ENCODE results near the gene EMX2. TPM values are rescaled to one million over a fixed set of nuclear protein-coding genes. Genes with fewer than 3 reads are reported as not detected.

EMX2 gene
- total RNA-seq, 1 donor from 2014 or later: 3.3 TPM

DNA sequence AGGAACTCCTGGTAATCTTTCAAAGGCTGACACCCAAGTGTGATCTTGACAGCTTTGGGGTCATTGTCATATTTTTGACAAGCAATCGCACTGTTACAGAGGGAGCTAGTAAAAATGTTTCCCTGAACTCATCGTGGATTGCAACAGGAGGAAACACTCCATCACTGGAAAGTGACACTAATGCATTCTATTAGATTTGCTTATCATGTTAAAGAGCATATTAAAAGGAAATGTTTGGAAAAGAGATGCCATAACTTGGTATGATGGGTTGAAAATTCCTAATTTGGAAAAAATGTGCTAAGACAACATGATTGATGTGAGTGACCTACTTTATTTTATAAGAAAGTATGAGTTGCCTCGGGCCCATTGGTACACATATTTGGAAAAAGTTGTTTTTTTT lies 22.7 kb upstream of the EMX2 start:
- intact Hi-C loops (cut with DNase I): no loop called here
- no peak for ATAC-seq
- no peak for DNase-seq (ENCODE audit: low spot score)

DNA sequence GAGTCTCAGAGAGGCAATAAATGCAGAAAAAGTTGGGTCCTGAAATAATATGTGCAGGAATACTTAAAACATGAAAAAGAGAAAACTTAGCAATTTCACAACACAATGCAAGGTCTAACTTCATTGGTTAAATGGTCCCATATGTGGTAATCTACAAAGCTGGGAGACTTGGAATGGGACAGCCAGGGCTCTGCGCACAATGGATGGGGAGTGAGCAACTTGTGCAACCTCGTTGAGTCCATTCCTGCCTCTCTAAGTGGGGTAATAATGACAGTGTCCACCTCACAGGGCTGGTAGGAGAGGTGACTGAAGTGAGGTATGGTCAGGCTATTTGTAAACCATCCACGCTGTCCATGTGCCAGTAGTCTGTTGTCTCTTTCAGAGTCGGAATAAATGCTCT lies 11.8 kb upstream of the EMX2 start:
- DNase-seq (ENCODE audit: low spot score) (no peak), ATAC-seq (no peak)
- intact Hi-C loops (cut with DNase I): no loop called here

DNA sequence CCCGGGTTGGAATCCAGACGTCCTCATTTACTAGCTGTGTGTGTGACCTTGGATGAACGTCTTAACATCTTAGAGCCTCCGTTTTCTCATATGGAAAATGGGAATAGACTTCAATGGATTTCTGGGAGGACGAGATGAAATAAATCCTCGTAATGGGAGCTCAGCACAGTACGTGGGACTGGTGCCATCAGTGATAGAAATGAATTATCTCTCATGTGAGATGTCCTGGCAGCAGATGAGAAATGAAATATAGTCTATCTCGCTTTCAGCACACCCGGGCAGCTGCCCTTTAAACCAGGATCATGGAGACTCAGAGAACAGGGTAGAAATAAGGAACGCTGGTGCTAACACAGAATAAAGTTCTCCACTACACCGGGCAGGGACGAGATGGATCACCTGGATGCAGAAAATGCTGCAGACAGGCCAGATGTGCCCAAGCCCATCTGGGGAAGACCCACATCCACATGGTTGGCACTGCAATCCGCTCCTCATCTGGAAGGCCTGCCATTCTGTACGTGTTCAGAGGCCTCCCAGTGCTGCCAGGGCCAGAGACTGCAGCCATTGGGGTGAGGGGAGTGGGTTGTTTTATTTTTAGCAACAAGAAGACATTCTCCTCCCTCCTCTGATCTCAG lies 11.1 kb upstream of the EMX2 start:
- DNase-seq (ENCODE audit: low spot score) (no peak), ATAC-seq (no peak)
- intact Hi-C loops (cut with DNase I): no loop called here

DNA sequence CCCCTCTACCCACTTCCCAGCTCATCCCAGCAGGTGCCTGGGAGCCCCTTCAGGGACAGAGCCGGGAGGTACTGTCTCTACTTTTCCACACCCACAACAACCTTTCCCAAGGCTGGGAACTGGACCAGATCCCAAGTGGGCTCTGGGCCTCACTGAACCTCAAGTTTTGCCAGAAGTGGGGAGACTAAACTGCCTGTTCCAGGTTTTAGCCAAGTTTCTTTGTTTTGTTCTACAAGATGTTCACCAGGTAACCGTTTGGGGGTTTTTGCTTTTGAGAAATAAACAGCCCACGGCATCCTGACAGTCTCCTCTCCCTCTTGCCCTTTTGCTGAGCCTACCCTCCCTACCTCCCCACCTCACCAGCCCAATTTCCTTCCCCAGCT lies 10.6 kb upstream of the EMX2 start:
- intact Hi-C loops (cut with DNase I): no loop called here
- ATAC-seq: no peak
- DNase-seq (ENCODE audit: low spot score): no peak

DNA sequence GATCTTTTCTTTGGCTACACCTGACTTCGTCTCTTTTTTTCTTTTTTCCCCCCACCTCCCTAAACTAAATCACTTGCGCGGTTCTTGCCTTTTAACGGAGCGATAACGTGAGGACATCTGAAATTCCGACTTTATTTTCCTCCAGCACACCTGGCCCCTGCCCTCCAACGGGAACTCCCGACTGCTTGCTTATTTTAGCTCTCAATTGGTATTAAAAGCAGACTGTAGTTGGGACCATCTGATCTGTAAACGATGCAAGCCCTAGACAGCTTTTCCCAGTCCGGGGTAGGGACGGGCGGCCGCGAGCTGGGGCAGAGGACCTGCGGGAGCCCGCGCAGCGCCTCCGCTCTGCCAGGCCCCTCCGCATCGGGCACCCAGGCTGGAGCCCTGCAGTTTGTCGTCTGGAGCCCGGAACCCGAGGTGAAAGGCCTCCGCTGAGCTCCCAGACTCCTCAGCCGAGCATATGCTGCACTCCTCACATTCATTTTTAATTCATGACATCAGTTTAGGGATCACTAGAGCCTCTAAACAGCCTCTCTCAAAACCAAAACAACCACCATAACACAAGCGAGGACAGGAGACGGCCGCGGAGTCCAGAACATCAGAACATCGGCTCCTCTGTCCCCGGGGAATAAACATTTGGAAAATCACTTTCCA lies 10.0 kb upstream of the EMX2 start:
- intact Hi-C loops (cut with DNase I): no loop called here
- ATAC-seq (no peak), DNase-seq (ENCODE audit: low spot score) (no peak)

DNA sequence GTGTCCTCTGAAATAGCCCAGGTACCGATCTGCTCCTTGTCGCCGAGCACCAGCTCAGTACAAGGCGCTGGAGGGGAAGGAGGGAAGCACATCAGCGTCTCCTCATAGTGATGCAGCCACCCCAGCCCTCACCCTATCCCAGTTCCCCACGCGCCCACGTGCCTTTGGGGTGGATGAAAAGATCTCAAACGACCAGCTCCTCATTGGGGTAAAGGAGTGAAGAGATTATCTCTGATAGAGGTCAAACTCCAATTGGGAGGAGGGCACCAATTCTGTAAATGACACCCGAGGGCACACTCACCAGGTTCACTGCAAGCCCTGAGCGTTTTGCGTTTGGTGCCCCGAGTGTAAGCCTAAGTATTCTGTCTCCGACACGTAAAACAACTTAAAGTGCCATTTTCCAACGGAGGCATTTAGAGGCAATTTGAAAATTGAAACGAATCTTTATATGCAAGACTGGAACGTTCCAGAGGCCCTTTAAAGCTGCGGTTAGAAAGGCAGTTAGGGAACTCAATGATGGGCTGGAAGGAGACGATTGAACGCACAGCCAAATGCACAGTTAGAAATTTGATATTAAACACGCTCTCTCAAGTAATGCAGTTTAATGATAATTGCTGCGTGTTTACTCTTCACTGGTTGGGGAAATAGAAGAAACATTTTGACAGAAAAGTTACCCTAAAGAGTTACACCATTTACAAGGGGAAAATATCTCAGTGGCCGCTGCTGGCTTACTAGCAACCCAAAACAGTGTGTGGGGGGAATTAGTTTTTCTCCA lies 8.9 kb upstream of the EMX2 start:
- intact Hi-C loops (cut with DNase I): no loop called here
- ATAC-seq (no peak), DNase-seq (ENCODE audit: low spot score) (no peak)

DNA sequence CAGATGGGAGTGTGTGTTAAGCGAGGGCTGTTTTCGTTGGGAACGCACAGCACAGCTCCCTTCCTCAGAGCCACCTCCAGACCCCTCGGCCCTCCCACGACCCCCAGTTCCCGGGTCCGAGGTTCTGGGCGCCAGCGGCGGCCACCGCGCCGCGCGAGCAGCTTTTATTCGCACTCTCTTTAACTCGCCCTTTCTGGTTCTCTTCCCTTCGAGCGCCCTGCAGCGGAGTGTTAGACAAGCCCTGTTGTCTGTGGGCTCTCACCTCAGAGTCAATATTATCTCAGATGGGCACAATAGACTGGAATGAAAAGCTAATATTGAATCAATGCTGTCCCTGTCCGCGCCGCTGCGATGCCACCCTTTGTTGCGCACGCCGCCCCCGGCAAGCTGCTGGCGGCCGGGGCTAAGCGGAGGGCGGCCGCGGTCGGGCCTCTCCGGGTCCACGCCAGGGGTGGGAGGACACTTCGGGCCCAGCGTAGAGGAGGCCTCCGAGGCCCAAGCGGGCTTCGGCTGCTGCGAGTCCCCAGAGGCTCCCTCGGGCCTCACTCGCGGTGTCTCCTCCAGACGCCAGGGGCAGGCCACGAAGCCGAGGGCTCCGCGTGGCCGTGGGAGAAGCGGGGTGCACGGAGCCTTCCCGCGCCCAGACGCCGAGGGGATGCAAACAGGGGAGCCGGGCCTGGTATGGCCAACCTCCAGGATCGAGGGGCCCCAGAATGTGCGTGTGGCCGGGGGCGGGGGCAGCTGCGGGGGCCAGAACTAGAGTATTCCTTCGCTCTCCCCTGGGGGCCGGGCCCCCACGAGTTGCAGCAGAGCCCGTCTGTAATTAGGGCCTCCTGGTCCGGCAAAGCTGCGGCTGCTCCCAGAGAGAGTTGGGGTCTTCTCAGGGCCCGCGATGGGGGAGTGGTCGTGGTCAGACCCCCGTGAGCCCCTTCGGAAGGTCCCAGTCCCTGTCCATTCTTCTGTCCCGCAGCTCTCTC lies 7.9 kb upstream of the EMX2 start:
- no peak for DNase-seq (ENCODE audit: low spot score)
- peak; percentile 14 for ATAC-seq
- intact Hi-C loops (cut with DNase I): no loop called here

DNA sequence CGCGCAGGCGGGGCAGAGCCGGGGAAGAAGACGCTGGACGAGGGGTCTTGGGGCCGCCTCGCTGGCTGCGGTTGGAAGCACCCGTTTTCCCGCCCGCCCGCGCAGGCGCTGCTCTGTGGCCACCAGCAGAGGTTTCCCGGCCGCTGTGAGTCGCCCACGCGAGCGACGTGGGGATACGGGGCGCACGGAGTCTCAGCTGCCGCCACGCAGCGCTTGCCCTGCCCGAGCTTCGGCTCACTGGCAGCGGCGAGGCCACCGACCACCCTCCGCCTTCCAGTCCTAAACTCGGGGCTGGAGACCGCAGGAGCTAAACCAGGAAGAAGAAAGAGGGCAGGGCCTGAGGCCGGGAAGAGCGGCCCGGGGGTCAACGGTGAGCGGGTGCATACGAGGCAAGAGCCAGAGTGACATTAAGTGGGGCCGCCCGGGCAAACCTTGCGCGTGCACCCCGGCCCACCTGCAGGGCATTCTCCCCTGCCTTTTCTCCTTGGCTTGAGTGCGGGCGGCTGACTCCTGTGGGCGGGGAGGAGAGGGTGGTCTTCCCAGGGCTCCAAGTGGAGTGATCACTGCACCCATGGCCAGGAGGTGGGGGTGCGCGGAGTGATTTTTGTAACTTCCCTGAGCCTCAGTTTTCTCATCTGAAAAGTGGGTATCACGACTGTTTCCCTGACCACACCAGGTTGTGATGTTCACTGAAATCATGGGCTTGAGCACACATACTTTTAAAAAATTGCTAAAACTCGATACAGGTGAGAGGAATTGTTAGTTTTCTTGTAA lies 7.1 kb upstream of the EMX2 start:
- DNase-seq (ENCODE audit: low spot score): no peak
- ATAC-seq: peak; percentile 28

DNA sequence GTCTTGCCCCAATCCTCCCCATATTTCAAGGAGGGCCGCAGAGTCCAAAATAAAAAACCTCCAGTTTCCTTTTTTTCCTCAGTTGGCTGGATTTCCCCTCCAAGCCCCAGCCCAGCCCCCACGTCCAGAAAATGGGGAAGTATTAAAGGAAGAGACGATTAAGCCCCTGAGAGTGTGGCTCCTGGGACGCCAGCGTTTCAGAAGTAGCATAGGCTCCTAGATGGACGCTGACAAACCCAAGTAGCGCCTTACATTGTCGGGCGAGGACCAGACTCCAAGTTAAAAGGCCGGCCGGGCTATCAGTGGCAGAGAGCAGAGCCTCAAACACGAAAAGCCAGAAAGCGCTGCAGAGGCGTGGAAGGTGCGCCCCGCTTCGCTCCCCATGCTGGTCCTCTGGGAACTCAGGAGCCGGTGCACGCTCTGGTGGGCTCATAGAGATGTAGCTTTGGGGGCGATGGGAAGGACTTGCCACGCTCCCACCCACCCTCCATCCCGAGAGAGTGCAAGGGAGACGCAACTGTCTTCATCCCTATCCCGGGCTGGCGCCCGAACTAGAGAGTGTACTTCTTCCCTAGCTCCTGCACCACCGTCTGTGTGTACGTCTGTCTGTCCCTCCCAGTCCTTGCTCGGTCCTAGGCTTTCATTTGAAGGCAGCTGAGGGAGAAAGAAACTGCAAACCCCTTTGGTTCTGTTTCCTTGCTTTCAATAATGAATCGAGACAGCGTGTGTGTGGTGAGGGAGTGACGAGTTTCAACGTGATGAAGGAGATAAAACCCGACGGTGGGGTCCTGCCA lies 6.3 kb upstream of the EMX2 start:
- DNase-seq (ENCODE audit: low spot score) (no peak), ATAC-seq (no peak)
- intact Hi-C loops (cut with DNase I): no loop called here

More for the DNA sequence above, 7.1 kb upstream of the EMX2 start:
- intact Hi-C loops (cut with DNase I): no loop called here

DNA sequence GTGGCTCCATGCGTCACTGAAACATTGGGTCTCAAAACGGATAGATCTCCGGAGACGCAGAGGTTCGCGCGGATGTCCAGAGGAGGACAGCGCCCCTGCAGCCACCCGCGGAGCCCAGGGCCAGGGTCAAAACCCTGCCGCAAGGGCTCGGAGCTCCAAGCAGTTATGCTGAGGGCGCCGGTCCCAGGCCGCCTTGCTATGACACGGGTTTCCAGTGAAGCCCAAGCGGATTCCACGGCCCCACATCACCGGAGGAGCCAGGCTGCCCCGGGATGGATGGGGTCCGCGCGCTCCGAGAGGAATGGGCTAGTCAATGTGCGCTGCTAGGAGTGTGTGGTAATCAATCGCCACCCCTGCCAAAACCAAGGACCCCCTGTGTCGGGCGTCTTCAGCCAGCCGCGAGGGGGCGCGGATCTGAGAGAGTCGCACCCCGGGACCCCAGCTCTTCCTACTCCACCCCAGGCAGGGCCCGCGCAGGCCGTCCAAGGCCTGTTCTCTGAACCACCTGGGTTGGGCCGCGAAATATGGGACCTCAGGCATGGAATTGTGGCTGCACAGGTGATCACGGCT lies 5.6 kb upstream of the EMX2 start:
- DNase-seq (ENCODE audit: low spot score): no peak
- intact Hi-C loops (cut with DNase I): no loop called here
- ATAC-seq: no peak

DNA sequence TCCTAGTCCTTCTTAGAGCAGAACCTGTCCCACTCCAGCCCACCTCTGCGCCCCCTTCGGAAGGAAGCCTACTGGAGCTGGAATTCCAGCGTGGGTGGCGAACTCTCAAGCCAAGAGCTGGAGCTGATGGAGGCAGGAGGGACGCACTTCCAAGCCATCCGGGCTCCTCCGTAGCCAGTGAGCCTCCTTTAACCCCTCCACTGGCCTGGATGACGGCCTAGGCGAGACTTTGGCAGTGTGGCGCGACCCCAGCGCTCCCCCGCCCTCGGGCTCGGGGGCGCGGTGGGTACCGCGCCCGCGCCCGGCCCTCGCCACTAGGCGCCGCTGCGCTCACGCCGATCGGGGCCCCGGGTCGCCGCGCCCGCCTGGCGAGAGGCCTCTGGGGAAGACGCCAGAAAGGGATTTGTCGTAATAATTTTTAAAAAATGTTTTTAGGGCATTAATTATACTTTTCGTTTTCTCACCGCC lies 5.1 kb upstream of the EMX2 start:
- no peak for DNase-seq (ENCODE audit: low spot score)
- ATAC-seq: no peak

DNA sequence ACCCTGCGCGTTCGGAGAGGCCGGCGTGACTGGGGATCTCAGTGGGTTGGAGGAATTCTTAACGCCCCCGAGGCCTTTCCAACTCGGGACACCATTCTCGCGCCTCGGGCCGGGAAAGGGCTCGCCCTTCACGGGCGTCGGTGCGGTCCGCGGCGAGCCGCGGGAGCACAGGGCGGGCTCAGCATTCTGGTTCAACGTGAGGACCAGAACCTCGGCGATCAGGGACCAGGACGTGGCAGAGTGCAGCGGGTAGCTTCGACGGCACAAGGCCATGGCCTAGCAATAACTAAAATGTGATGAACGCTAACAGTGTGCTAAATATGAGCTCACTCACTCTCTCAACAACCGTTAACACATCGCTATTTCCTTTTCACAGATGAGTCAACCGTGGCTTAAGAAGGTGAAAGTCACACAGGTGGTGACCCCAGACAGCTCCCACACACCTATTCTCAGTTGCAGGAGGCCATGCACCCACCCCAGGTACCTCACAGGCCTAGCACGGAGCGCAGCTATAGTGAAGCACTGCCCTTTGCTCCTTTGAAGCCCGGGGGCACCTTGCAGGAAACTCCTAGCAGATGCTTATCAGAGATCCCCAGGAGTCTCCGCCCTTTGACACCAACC lies 4.5 kb upstream of the EMX2 start:
- no peak for DNase-seq (ENCODE audit: low spot score)
- ATAC-seq: no peak
- intact Hi-C loops (cut with DNase I): no loop called here

More for the DNA sequence above, 5.1 kb upstream of the EMX2 start:
- intact Hi-C loops (cut with DNase I): no loop called here

DNA sequence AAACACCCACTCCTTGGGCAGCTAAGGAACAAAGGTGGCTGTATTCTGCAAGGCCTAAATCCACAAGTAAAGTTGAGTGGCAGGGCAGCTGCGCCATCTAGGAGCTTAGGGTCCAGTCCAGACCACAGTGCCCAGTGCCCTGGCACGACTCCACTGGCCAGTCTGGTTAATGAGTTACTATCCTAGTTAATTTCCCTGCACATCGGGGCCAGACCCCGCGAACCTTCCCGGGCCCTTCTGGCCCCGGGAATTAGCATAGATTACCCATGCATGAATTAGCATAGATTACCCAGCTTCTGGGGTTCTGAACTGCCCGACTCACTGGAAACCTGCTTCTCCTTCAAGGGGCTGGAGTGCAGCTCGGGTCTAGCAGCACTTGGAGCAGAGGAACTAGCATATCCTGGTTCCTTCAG lies 3.2 kb upstream of the EMX2 start:
- DNase-seq (ENCODE audit: low spot score) (no peak), ATAC-seq (no peak)
- intact Hi-C loops (cut with DNase I): no loop called here

DNA sequence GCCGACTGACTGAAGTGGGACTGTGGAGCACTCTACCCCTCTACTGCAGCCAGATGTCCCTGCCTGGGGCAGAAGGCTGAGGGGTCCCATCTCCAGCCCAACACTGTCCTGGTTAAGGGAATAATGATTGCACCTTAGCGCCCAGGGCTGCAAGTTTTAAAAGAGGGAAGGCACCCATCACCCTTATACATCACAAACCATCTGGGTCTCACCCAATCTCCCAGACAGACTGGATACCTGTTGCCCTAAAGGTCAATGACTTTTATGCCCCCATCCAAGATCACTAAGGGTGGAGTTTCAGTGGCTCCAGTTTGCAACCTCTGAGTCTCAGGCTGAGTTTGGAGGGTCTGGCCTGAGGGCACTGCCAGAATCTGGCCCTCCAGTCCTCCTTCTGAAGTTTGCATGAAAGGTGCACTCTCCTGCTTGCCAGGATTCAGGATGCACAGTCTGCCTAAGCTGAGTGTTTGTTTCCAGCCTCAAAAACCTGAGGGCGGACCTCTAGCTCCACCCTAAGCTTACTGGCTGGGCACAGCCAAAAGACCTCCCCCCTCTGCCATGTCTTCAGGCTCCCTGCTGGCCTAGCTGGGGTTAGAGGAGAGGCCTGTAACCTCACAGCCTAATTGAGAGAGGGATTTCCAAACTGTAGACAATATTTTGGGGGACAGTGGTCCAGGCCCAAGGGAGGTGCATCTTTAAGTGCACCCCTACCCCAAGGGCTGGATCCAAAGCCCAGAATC lies 2.5 kb upstream of the EMX2 start:
- DNase-seq (ENCODE audit: low spot score): no peak
- ATAC-seq: no peak
- intact Hi-C loops (cut with DNase I): no loop called here

DNA sequence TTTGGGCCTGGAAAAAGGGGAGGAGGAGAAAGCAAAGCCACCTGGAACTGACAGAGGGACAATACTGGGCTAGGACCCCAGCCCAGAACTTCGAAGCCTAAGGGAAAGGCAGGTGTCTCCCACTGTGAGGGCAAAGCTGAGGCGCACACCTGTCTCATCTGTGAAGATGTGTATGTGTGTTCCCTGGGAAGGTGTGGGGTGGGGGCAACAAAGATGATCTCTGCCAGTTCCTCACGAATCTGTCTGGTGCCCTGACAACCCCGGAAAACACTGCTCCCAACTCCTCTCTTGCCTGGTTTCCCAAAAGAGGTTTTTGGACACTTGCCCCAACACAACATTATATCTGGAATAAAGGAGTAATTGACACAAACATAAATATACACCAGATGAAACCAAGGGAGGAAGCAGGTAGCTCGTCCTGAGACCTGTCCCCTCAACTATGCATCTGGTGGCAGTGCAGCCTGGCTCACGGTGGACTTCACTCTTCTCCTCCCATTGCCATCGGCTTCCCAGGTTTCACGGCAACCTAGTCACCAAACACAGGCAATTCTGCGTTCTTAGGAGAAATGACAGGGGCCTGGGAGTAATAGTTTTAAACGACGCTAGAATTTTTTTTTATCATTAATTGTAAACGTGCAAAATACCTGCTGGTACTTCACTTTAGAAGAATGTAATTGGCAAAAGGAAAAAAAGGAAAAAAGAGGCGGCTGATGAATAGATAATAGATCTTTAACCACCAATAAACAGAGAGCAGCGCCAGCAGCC lies 1.7 kb upstream of the EMX2 start:
- DNase-seq (ENCODE audit: low spot score) (no peak), ATAC-seq (no peak)
- intact Hi-C loops (cut with DNase I): no loop called here
